A673 (cell line): ENCODE measurements around the gene HMHB1. TPM values are rescaled to one million over a fixed set of nuclear protein-coding genes. Genes with fewer than 3 reads are reported as not detected.

Experiments
- BruUV-seq: library from RNA; stranded (reverse); fragments of 400-500 nt; replicated peaks from 2 replicates; lab custom pipeline; 2021; lab: Mats Ljungman, UMichigan
- CTCF ChIA-PET: fragments of 300-600 bp; sonication (Branson Sonifier 250); formaldehyde crosslinking; loops from one replicate; lab custom pipeline; 2022; ENCODE audit warnings: antibody characterized with exemption; lab: Charles Lee
- POLR2A ChIA-PET: fragments of 300-600 bp; sonication (Branson Sonifier 250); formaldehyde crosslinking; loops from one replicate; lab custom pipeline; 2022; ENCODE audit warnings: antibody characterized with exemption; ENCODE audit not compliant: low non-redundant PET; lab: Charles Lee
- DNase-seq: peaks from one replicate; pipeline ENCODE4 v3.0.0-alpha.2; 2015; ENCODE audit warnings: low spot score
- H3K27ac ChIP-seq: fragments of 200-600 bp; sonication (generic); 2 replicates; pipeline ENCODE4 v1.5.1; 2016; ENCODE audit warnings: mixed run types, low read depth, mild to moderate bottlenecking, mixed read lengths, antibody characterized with exemption, low read length; ENCODE audit not compliant: poor library complexity, severe bottlenecking
- H3K27me3 ChIP-seq: fragments of 200-600 bp; sonication (generic); replicated peaks from 2 replicates; pipeline ENCODE4 v1.6.1; 2017; ENCODE audit warnings: mixed run types, low read depth, mild to moderate bottlenecking, mixed read lengths, antibody characterized with exemption, low read length; ENCODE audit not compliant: insufficient read depth, poor library complexity
- H3K36me3 ChIP-seq: fragments of 200-600 bp; sonication (generic); 2 replicates; pipeline ENCODE4 v1.6.1; 2016; ENCODE audit warnings: mixed run types, mild to moderate bottlenecking, mixed read lengths, antibody characterized with exemption, low read length; ENCODE audit not compliant: insufficient read depth, poor library complexity, severe bottlenecking
- H3K4me1 ChIP-seq: fragments of 200-600 bp; sonication (generic); 2 replicates; pipeline ENCODE4 v1.6.1; 2017; ENCODE audit warnings: mixed run types, mild to moderate bottlenecking, mixed read lengths, antibody characterized with exemption, low read length; ENCODE audit not compliant: insufficient read depth, poor library complexity, severe bottlenecking
- H3K4me3 ChIP-seq: fragments of 200-600 bp; sonication (generic); 2 replicates; pipeline ENCODE4 v1.5.1; 2016; ENCODE audit warnings: low read depth, mixed run types, mild to moderate bottlenecking, mixed read lengths, low read length; ENCODE audit not compliant: poor library complexity, severe bottlenecking
- H3K9me3 ChIP-seq: fragments of 200-600 bp; sonication (generic); 2 replicates; pipeline ENCODE4 v1.6.1; 2016; ENCODE audit warnings: mixed run types, low read depth, mild to moderate bottlenecking, mixed read lengths, antibody characterized with exemption, low read length; ENCODE audit not compliant: poor library complexity, severe bottlenecking
- CTCF ChIP-seq: fragments of 300-800, 200-600 bp; sonication (generic); conservative IDR thresholded peaks from 2 replicates; pipeline ENCODE4 v1.5.1; 2017; ENCODE audit warnings: low read depth, mild to moderate bottlenecking, antibody characterized with exemption, low read length, moderate library complexity, mixed read lengths
- EZH2 ChIP-seq: fragments of 200-600 bp; sonication (generic); IDR thresholded peaks from 2 replicates; pipeline ENCODE4 v1.6.1; 2017; ENCODE audit warnings: borderline replicate concordance, low read depth, mild to moderate bottlenecking, mixed read lengths, antibody characterized with exemption, low read length; ENCODE audit not compliant: poor library complexity, severe bottlenecking
- intact Hi-C: fragments of 100-400 bp; cut with micrococcal nuclease; formaldehyde crosslinking; loops from one replicate; pipeline ENCODE4 v1.10.0; 2022; ENCODE audit not compliant: unreplicated experiment
- total RNA-seq: library from RNA; stranded (reverse); gene quantifications from 2 replicates; pipeline ENCODE4 v1.2.3, GENCODE V29; 2021

Gene HMHB1
- total RNA-seq, 1 experiment from 2014 or later = not detected

GRCh38 chr5:143769026-143769786, 42.8 kb upstream of the HMHB1 start:
- Histone ChIP-seq H3K27ac (no peak overlapping the region), H3K4me1 (no peaks in the 10 kb centered on the region), H3K27me3 (no peaks in the 10 kb centered on the region), H3K36me3 (no peaks in the 10 kb centered on the region), H3K4me3 (no peak overlapping the region), H3K9me3 (no peaks in the 10 kb centered on the region)
- BruUV-seq = no TSS peak
- intact Hi-C loops = no loop called here
- DNase-seq = no peak
- ChIA-PET POLR2A (no interaction called here), CTCF (no interaction called here)
- TF ChIP-seq EZH2 = no peak
- TF ChIP-seq CTCF = no peak

- ChIA-PET CTCF (no interaction called here), POLR2A (interaction anchor here (0.6 kb wide), 1 partner anchor 473 kb away, joined by 3 read pairs; no protein-coding TSS in a partner anchor)
- TF ChIP-seq EZH2 (no peak), CTCF (no peak)
- no peaks in the 10 kb centered on the region for H3K36me3 ChIP-seq
- H3K27me3 ChIP-seq = no peaks in the 10 kb centered on the region
- no peak overlapping the region for H3K4me3 ChIP-seq
- H3K27ac ChIP-seq = no peak overlapping the region
- H3K9me3 ChIP-seq = no peaks in the 10 kb centered on the region
- BruUV-seq = no TSS peak
- DNase-seq = no peak
- no peaks in the 10 kb centered on the region for H3K4me1 ChIP-seq
- intact Hi-C loops = no loop called here
Observed at GRCh38 chr5:143770450-143770849, 41.5 kb upstream of the HMHB1 start.

- Histone ChIP-seq H3K9me3 (no peaks in the 10 kb centered on the region), H3K36me3 (no peaks in the 10 kb centered on the region), H3K27me3 (no peaks in the 10 kb centered on the region), H3K4me3 (no peak overlapping the region), H3K27ac (no peak overlapping the region), H3K4me1 (no peaks in the 10 kb centered on the region)
- POLR2A ChIA-PET = interaction anchor here (0.6 kb wide), 1 partner anchor 473 kb away, joined by 3 read pairs; no protein-coding TSS in a partner anchor
- DNase-seq = no peak
- CTCF ChIA-PET = no interaction called here
- intact Hi-C loops = no loop called here
- no TSS peak for BruUV-seq
- TF ChIP-seq EZH2 (no peak), CTCF (no peak)
Observed at GRCh38 chr5:143771189-143771588, 40.8 kb upstream of the HMHB1 start.
